GM18907 (cell line): ENCODE measurements around the gene TRA2B.
"Not testable (repeated sequence)": the region's sequence is repeated elsewhere in the genome, so short reads cannot be mapped to it uniquely, and the experiment has no call there.

Experiments used
- ATAC-seq: cut with Tn5 transposase; IDR thresholded peaks from one replicate; pipeline ENCODE4 v1.9.1; 2021; ENCODE audit warnings: mild to moderate bottlenecking, moderate library complexity; ENCODE audit not compliant: unreplicated experiment

Gene TRA2B

GRCh38 chr3:185929192-185930151 is 8.3 kb downstream of the TRA2B start:
- no peak for ATAC-seq

- no peak for ATAC-seq
These were observed 9.3 kb downstream of the TRA2B start for GRCh38 chr3:185928496-185928895.

GRCh38 chr3:185927501-185928200 is 10.2 kb downstream of the TRA2B start:
- ATAC-seq: no peak

DNA sequence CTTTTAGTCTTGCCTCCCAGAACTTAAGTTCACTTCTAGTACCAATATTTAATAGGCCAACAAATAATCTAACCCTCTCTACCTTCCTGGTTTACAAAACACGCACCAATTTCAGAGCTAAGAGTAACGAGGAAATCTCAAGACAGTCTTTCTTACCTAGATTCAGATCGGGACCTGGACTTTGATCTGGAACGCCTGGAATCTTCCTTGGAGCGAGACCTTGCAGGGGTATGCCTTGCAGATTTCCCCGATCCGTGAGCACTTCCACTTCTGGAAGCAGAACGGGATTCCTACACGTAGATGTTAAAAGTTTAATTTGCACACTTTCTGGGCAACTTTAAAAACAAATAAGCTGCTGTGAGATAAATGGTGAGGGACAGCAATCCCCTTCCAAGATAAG is 11.4 kb downstream of the TRA2B start:
- no peak for ATAC-seq

DNA sequence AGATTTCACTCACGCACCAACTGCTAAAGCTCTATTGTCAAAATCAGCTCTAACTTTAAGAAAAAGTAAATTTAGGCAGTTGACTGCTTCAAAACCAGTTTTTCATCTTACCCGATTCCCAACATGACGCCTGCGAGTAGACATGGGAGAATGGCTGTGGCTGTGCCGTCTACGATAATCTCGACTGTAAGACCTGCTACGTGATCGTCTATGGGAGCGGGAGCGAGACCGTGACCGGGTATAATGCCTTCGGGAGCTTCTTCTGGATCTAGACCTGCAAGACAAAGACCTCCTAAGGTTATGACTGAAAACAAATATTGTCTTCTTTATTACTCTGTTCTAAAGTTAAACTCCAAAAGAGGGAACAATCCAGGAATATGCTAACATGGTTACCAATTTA is 12.5 kb downstream of the TRA2B start:
- ATAC-seq: no peak

DNA sequence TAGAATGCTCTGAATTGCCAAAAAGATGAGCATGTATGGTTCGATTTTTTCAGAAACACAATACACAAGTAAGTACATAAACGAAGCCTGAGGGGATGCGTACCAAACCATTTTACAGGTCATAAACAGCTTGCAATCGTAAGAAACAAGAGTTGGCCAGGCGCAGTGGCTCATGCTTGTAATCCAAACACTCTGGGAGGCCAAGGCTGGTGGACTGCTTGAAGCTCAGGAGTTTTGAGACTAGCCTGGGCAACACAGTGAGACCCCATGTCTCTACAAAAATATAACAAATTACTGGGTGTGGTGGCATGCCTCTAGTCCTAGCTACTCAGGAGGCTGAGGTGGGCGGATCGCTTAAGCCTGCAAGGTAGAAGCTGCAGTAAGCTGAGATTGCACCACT is 13.4 kb downstream of the TRA2B start:
- no peak for ATAC-seq

- no peak for ATAC-seq
These were observed 17.6 kb downstream of the TRA2B start for GRCh38 chr3:185920184-185920583.

GRCh38 chr3:185916042-185916833 is 21.6 kb downstream of the TRA2B start:
- no peak for ATAC-seq

GRCh38 chr3:185915642-185916041 is 22.2 kb downstream of the TRA2B start:
- no peak for ATAC-seq

DNA sequence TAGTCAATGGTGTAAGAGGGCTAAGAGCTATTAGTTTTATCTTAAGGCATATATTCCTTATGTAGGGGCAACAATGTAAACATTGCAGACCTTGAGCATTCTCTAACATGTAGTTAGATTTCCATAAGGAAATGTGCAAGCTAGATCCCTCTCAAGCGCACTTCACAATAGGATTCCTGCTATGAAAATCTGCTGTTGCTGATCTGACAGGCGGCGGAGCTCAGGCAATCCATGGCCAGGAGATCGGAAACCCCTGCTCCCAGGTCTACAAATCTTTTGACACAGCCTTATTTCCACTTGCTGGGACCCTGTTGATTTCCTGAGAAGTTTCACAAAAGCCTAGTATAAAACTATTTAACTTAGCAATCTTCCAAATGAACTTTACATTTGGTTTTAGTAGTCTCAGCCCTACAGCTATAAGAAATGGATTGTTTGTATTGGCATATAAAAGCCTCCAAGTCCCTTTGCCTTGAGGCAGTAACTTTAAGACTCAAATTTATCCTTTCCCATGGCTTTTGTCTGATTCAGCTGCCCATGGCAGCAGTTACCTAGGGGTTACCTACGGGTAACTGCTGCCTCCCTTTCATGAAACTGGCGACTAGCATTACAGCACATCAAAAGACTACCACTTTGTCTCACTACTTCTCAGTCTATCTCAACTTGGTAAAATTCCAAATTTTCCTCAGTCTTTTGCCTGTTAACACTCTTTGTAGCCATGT is 22.7 kb downstream of the TRA2B start:
- no peak for ATAC-seq

GRCh38 chr3:185912929-185913901 is 24.6 kb downstream of the TRA2B start:
- no peak for ATAC-seq

GRCh38 chr3:185912512-185912911 is 25.3 kb downstream of the TRA2B start:
- no peak for ATAC-seq

- ATAC-seq: not testable (repeated sequence)
These were observed 26.8 kb downstream of the TRA2B start for GRCh38 chr3:185911076-185911448.

DNA sequence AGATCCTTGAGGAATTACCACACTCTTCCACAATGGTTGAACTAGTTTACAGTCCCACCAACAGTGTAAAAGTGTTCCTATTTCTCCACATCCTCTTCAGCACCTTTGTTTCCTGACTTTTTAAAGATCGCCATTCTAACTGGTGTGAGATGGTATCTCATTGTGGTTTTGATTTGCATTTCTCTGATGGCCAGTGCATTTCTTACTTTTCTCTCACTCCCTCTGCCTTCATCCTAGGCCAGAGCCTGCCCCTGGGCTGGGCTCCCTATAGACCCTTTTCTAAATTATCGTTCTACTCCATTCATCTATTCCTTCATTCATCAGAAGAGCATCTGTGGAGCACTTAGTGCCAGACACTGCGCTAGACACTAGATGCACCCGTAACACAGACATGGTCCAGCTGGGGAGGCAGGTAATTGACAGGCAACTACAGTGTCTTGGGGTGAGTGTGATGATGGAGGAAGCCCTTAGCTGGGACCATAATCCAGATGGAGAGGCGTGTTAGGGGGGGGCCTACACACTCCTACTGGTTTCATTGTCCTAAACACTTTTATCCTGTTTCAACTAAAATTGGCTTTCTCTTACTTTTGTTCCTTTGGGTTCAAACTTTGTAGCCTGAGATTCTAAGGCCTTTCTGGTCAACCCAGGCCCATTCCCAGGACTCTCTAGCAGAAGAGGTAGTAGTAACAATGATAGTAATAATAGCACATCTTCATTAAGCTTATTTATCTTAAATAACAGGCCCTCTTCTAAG is 27.3 kb downstream of the TRA2B start:
- ATAC-seq: not testable (repeated sequence)

DNA sequence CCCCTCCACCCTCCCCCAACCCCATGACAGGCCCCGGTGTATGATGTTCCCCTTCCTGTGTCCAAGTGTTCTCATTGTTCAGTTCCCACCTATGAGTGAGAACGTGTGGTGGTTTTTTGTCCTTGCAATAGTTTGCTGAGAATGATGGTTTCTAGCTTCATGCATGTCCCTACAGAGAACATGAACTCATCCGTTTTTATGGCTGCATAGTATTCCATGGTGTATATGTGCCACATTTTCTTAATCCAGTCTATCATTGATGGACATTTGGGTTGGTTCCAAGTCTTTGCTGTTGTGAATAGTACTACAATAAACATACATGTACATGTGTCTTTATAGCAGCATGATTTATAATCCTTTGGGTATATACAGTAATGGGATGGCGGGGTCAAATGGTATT is 27.9 kb downstream of the TRA2B start:
- not testable (repeated sequence) for ATAC-seq

- ATAC-seq: no peak
These were observed 37.6 kb downstream of the TRA2B start for GRCh38 chr3:185900228-185900627.

DNA sequence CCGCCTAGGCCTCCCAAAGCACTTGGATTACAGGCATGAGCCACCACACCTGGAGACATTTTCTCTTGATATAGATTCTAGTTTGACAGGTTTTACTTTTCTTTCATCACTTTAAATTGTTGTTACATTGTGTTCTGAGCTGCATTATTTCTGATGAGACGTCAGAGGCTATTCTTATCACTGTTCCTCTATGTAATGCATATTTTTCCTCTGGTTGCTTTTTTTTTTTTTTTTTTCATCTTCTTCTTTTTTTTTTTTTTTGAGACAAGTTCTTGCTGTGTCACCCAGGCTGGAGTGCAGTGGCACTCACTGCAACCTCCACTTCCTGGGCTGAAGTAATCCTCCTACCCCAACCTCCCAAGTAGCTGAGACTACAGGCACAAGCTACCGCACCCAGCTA is 41.2 kb downstream of the TRA2B start:
- ATAC-seq: no peak

- no peak for ATAC-seq
These were observed 50.7 kb downstream of the TRA2B start for GRCh38 chr3:185887066-185887465.

DNA sequence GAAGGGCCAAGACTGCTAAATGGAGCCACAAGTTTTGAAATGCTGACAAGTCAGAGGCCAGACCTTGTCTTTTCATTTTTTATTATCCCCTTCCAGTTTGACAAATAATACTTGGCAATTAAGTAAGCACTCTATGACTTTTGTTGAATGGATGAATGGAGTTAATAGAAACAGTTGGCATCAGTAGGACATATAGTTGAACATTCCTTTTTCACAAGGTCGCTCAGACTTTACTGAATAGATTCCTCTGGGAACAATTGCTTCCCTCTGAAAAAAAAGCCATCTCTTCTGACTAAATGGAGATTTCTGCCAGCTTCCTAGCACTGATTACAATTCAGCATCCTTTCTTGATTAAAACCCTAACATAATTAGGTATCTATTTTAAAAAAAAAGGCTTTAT is 53.2 kb downstream of the TRA2B start:
- no peak for ATAC-seq
